MV-4-11 (cell line): ENCODE results near the gene TMEM19.
A peak's percentile ranks its signal among the peaks of the same experiment; 100 is the strongest.

Experiments used
- DNase-seq: peaks from one replicate; lab custom pipeline; 2025; lab: John Stamatoyannopoulos, UW

Gene TMEM19

GRCh38 chr12:71719647-71720370 lies 33.9 kb downstream of the TMEM19 start:
- DNase-seq, result no peak

GRCh38 chr12:71721783-71722505 lies 36.1 kb downstream of the TMEM19 start:
- no peak for DNase-seq

- no peak for DNase-seq
Measured at GRCh38 chr12:71725011-71725410, 39.1 kb downstream of the TMEM19 start.

GRCh38 chr12:71726548-71726947 lies 40.7 kb downstream of the TMEM19 start:
- DNase-seq, result no peak

GRCh38 chr12:71727958-71728357 lies 42.1 kb downstream of the TMEM19 start:
- no peak for DNase-seq

GRCh38 chr12:71730936-71731335 lies 45.1 kb downstream of the TMEM19 start:
- no peak for DNase-seq

- DNase-seq, result no peak
Measured at GRCh38 chr12:71731439-71732356, 45.8 kb downstream of the TMEM19 start.

GRCh38 chr12:71732357-71732712 lies 46.5 kb downstream of the TMEM19 start:
- DNase-seq, result no peak

- DNase-seq, result no peak
Measured at GRCh38 chr12:71737197-71737596, 51.3 kb downstream of the TMEM19 start.

GRCh38 chr12:71742998-71743397 lies 57.1 kb downstream of the TMEM19 start:
- DNase-seq, result no peak

- DNase-seq, result no peak
Measured at GRCh38 chr12:71744522-71745300, 58.8 kb downstream of the TMEM19 start.

- peak; percentile 62 for DNase-seq
Measured at GRCh38 chr12:71746974-71747611, 61.2 kb downstream of the TMEM19 start.

- DNase-seq, result no peak
Measured at GRCh38 chr12:71748081-71748850, 62.4 kb downstream of the TMEM19 start.

GRCh38 chr12:71749666-71750065 lies 63.8 kb downstream of the TMEM19 start:
- peak; percentile 8 for DNase-seq

- DNase-seq, result no peak
Measured at GRCh38 chr12:71752891-71753290, 67.0 kb downstream of the TMEM19 start.
